NCI-H1417 (cell line): ENCODE results near the gene CENPU.

ENCODE experiments used
- DNase-seq, 3 experiments: peaks; one replicate each; lab custom pipeline; 2025; lab: John Stamatoyannopoulos, UW

CENPU gene

DNA sequence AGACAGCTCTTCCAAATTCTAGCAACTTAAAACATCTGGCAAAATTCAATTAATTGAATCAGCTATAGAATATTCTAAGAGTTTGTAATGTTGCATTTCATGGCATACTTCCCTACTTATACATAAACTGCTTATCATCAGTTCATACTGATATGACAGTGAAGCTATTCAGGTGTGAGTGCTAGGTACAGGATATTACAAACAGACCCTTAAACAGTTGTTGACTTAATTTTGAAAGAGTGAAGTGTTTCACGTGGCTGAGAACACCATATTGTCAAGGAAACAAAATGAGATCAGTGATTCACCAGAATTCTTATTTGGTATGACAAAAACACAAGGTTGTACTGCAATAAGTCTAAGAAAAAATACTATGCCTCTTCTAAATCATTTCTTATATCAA lies 27.4 kb downstream of the CENPU start:
- DNase-seq, result no peak

DNA sequence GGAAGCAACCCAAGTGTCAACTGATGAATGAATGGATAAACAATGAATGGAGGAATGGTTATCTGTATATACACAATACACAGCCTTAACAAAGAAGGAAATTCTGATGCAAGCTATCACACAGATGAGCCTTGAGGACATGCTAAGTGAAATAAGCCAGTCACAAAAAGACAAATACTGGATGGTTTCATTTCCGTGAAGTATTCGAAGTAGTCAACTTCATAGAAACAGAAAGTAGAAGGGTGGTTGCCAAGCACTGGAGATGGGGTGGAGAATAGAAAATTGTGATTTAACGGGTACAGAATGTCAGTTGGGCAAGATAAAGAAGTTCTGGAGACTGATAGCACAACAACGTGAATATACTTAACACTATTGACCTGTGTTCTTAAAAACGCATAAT lies 28.2 kb downstream of the CENPU start:
- DNase-seq, result no peak

DNA sequence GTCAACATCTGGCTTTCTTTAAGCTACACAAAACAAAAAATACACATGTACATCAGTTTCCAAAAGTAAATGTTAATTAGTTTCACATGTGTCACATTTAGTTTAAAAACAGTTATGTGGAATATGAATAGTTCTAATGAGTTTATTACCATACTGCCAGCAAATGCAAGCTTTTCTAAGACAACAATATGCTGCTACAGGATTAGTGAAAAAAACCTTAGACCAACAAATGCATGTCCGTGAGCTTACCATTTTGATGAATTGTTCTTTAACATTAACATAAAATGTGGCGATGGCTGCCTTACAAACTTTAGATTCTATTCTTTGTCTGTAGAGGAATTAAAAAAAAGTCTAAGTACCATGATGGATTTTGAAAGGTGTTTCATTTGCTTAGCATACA lies 31.8 kb downstream of the CENPU start:
- DNase-seq, result no peak

DNA sequence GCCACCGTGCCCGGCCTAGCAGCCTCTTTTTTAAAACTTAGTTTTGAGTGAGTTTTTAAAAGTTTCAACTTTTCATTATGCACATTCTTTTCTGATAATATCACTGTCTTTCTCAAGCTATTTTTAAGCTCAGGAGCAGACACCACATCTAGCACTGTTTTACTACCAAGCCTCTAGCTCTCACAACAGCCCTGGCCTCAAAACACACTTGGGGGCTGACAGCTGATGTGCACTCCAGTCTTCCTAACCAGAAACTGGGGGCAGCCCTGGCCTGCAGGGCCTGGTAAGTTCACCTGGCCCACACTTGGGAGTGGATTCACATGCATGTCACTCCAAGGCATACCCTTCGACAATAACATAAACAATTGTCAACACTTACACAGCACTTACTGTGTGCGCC lies 34.0 kb downstream of the CENPU start:
- DNase-seq, result no peak

DNA sequence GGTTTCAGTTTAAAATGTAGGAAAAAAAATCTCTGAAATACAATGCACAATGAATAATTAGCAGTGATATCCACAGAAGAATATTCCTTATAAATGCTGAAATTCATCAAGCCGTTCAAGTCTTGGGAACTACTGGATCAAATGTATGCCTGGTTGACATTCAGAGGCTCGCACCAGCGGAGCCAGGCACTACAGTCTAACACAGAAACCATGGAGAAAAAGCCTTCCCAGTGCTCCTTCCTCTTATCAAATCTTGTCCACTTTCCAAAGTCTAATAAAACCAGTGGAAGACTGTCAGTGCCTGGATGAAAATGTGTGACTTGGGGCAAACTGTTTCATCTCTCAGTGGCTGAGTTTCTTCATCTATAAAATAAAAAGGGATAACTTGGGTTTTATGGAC lies 35.9 kb downstream of the CENPU start:
- DNase-seq, result no peak

GRCh38 chr4:184695178-184695896 lies 38.6 kb downstream of the CENPU start:
- DNase-seq, result no peak

DNA sequence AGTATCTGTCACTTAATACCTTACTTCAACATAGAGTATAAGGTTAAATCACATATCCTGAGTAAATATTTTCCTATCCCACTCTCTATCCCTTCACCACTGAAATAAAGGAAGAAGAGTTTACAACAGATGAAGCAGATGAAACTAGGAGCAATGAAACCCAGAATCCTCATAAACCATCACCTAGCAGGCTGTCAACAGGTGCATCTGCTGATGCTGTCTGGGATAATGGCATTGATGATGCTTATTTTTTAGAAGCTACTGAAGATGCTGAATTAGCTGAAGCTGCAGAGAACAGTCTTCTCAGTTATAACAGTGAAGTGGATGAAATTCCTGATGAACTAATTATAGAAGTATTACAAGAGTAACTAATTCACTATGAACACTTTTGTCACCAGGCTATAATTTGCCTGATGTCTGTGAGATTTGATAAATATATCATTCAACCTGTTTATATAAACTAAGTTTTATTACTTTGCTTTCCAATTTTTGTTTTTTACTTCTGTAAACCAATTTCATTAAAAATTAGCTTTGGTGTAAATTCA lies 39.4 kb downstream of the CENPU start:
- no peak for DNase-seq

GRCh38 chr4:184693056-184693455 lies 40.8 kb downstream of the CENPU start:
- DNase-seq, result no peak

GRCh38 chr4:184689681-184690080 lies 44.2 kb downstream of the CENPU start:
- DNase-seq, result no peak

GRCh38 chr4:184688447-184688846 lies 45.4 kb downstream of the CENPU start:
- DNase-seq, result peak in 2 of 3 experiments; percentile 45 to 64

DNA sequence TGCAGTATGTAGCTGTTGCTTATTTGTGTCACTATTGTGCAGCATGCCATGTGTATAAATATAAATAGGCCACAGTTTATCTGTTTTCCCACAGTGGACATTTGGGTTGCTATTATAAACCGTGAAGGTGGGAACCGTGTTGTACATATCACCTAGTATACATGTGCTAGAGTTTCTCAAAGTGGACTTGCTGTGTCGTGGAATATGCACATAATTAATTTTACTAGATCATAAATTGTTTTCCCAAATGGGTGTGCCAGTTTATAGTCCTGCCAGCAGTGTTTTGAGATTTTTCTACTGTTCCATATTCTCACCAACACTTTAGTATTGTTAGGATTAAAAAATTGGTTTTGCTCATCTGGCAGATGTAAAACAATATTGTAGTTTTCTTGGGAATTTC lies 45.9 kb downstream of the CENPU start:
- DNase-seq, result no peak

- DNase-seq, result no peak
Observed at GRCh38 chr4:184684491-184685189, 49.3 kb downstream of the CENPU start.

DNA sequence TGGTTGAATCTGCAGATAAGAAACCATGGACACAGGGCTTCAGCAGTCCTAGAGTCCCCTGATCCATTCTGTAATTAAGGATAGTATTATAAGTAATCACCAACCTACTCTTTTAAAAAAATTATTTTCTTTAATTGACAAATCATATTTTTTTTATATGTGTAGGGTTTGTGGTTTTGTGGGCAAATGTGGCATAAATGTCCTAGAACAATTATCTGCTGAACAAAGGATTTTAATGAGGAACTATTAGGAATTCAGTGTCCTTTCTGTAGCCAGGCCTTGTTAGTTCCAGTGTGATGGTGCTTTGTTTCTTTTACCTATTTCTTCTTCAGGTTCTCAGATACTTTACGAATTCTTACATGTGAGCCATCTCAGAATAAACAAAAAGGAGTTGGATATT lies 52.0 kb downstream of the CENPU start:
- DNase-seq, result no peak

DNA sequence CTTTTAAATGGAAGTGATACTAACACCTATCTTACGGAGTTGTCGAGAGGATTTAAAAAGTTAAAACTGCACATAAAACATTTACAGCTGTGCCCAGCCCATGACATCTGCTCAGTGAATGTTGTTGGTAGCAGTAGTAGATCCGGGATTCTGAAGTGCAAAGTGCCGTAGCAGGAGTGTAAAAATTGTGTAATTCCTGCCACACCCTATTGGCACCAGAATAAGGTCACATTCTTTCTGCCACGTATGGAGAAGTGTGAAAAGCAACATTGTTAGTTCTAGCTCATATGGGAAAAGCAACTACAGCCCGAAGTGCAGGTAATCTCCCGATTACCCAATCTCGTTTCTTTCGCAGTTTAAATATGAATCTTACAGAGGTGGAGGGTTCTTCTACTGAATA lies 53.2 kb downstream of the CENPU start:
- no peak for DNase-seq

DNA sequence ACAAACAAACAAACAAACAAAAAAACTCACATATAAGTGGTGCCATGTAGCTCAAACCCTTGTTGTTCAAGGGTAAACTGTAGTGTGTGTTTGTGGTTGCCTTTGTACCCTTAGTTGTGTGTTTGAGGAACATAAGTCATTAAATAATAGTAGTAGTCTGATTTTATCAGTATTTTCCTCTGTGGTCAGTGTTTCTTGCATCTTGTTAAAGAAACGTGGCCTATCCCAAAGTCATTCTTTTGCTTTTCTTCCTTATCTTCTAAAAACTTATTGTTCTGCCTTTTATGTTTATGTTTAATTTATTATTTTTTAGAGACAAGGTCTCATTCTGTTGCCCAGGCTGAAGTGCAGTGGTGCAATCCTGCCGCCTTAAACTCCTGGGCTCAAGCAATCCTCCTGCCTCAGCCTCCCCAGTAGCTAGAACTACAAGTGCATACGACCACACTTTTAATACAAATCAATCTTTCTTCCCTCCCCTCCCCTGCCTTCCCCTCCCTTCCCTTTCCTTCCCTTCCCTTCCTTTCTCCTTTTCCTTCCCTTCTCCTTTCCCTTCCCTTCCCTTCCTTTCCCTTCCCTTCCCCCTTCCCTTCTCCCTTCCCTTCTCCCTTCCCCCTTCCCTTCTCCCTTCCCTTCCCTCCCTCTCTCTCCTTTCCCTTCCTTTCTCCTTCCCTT lies 57.9 kb downstream of the CENPU start:
- no peak for DNase-seq

GRCh38 chr4:184675018-184675417 lies 58.9 kb downstream of the CENPU start:
- no peak for DNase-seq

DNA sequence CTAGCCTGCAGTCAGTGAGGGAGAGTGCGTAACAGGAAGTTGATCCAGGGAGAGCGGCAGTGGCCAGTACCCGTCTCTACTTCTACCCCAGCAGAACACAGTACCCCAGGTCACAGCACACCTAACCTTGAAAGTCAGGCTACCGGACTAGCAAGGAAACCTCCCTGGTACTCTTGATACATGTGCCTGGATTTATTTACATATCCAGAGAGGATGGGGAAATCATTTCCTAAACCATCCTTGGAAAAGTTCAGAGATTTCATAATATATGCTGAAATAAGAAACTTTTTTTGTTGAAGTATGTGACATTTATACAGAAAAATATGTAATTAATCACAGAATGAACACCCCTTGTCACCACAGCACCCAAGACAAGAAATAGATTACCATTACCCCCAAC lies 59.9 kb downstream of the CENPU start:
- no peak for DNase-seq

GRCh38 chr4:184672741-184673140 lies 61.2 kb downstream of the CENPU start:
- no peak for DNase-seq

DNA sequence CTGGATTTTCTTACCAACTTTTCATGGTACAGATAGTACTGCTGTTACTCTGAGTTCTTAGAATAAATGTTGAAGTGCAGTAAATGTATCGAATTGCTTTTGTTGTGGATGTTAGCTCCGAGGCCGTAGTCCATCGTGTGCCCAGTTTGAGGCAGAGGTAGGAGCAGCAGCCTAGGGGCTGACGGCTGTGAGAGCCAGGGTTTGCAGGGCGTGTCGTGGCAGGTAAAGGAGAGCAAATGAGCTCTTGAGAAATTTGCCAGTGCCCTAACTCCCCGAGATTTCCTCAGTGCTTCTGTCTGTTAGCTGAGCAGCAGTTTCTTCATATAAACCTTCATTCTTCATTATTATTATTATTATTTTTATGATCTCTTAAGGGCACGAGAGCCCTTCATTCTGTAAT lies 62.8 kb downstream of the CENPU start:
- DNase-seq, result no peak

DNA sequence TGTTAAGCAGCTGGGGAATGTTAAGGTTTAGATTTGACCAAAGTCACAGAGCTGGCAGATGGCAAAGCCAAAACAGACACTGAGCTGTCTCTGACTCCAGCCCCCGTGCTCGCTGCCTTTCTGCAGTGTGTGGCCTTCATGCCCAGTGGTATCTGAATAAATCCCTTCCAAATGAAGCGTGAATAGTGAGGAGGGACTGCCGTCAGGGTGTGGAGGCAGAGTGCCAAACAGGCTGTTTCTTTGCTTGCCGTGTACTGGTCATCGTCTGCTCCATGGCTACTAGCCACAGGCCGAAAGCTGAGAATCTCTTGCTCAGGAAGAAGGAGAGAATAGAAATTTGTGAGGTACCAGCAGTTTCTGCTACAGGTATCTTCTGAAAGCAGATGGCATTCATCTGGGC lies 64.6 kb downstream of the CENPU start:
- peak in 1 of 3 experiments; percentile 29 for DNase-seq

- no peak for DNase-seq
Observed at GRCh38 chr4:184668511-184669114, 65.3 kb downstream of the CENPU start.

DNA sequence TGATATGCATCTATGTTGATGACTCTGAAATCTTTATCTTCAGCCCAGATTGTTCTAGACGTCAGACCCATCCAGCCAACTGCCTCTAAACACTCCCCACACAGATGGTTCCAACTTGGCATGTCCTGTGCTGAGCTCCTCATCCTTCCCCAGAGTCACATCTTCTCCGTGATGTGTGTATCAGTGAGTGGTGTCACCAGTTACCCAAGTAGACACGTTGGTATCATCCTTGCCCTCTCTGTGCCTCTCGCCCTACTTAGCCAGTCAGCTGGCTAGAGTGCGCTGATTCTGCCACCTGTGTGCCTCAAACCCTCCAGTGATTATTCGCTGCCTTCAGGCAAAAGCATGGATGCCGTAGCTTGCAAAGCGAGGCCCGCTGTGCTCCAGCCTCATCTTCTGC lies 65.8 kb downstream of the CENPU start:
- DNase-seq, result no peak

GRCh38 chr4:184666670-184667069 lies 67.2 kb downstream of the CENPU start:
- no peak for DNase-seq
